Measurements from ENCODE around the gene FER1L5.
"Not testable (repeated sequence)": the region's sequence is repeated elsewhere in the genome, so short reads cannot be mapped to it uniquely, and the experiment has no call there.

FER1L5 gene

GRCh38 chr2:96663829-96664228, 21.3 kb downstream of the FER1L5 start:
- DNase-seq (ENCODE audit: extremely low spot score): no peak
- POLR2A ChIA-PET: no interaction called here
- CTCF ChIA-PET: interaction anchor here (0.7 kb wide), 1 partner anchor 271 kb away, joined by 5 read pairs; no protein-coding TSS in a partner anchor
- TF ChIP-seq SUZ12 (IDR thresholded peaks at IDR 0.05) (no peak), PKNOX1 (IDR thresholded peaks at IDR 0.05) (no peak), ELF4 (IDR thresholded peaks at IDR 0.05) (no peak), BHLHE40 (IDR thresholded peaks at IDR 0.05; ENCODE audit: borderline replicate concordance) (no peak), TARDBP (IDR thresholded peaks at IDR 0.05) (no peak), NFRKB (IDR thresholded peaks at IDR 0.05) (no peak), ZNF384 (IDR thresholded peaks at IDR 0.05) (no peak), FOXM1 (IDR thresholded peaks at IDR 0.05; ENCODE audit: borderline replicate concordance) (no peak), CTBP1 (IDR thresholded peaks at IDR 0.05; ENCODE audit: borderline replicate concordance) (no peak), ARNT (IDR thresholded peaks at IDR 0.05) (no peak), HDGF (IDR thresholded peaks at IDR 0.05; ENCODE audit: borderline replicate concordance) (no peak), L3MBTL2 (conservative IDR thresholded peaks at IDR 0.05) (no peak), LEF1 (IDR thresholded peaks at IDR 0.05; ENCODE audit: borderline replicate concordance) (no peak)

- ChIA-PET POLR2A (no interaction called here), CTCF (no interaction called here)
- no peak for DNase-seq (ENCODE audit: extremely low spot score)
- no peak for TF ChIP-seq FOXM1 (IDR thresholded peaks at IDR 0.05; ENCODE audit: borderline replicate concordance)
- TF ChIP-seq LEF1 (IDR thresholded peaks at IDR 0.05; ENCODE audit: borderline replicate concordance): no peak
- no peak for TF ChIP-seq SUZ12 (IDR thresholded peaks at IDR 0.05)
- TF ChIP-seq FOXA1 (IDR thresholded peaks at IDR 0.05): no peak
- TF ChIP-seq BHLHE40 (IDR thresholded peaks at IDR 0.05; ENCODE audit: borderline replicate concordance): no peak
- TF ChIP-seq TARDBP (IDR thresholded peaks at IDR 0.05): no peak
- no peak for TF ChIP-seq PKNOX1 (IDR thresholded peaks at IDR 0.05)
- TF ChIP-seq L3MBTL2 (conservative IDR thresholded peaks at IDR 0.05): no peak
These were observed 21.9 kb downstream of the FER1L5 start for GRCh38 chr2:96664366-96664925.

GRCh38 chr2:96665083-96665569, 22.6 kb downstream of the FER1L5 start:
- no peak for TF ChIP-seq HDGF (IDR thresholded peaks at IDR 0.05; ENCODE audit: borderline replicate concordance)
- TF ChIP-seq PKNOX1 (IDR thresholded peaks at IDR 0.05): no peak
- no peak for TF ChIP-seq ELF4 (IDR thresholded peaks at IDR 0.05)
- no peak for TF ChIP-seq LEF1 (IDR thresholded peaks at IDR 0.05; ENCODE audit: borderline replicate concordance)
- TF ChIP-seq ZNF384 (IDR thresholded peaks at IDR 0.05): no peak
- no peak for TF ChIP-seq L3MBTL2 (conservative IDR thresholded peaks at IDR 0.05)
- TF ChIP-seq SUZ12 (IDR thresholded peaks at IDR 0.05): no peak
- TF ChIP-seq CTBP1 (IDR thresholded peaks at IDR 0.05; ENCODE audit: borderline replicate concordance): no peak
- TF ChIP-seq FOXM1 (IDR thresholded peaks at IDR 0.05; ENCODE audit: borderline replicate concordance): no peak
- TF ChIP-seq BHLHE40 (IDR thresholded peaks at IDR 0.05; ENCODE audit: borderline replicate concordance): no peak
- CTCF ChIA-PET: no interaction called here
- DNase-seq (ENCODE audit: extremely low spot score): no peak
- POLR2A ChIA-PET: interaction anchor here (0.8 kb wide), 1 partner anchor 37 kb away, joined by 3 read pairs; no protein-coding TSS in a partner anchor

- CTCF ChIA-PET; DNase-seq (ENCODE audit: extremely low spot score): not testable (repeated sequence)
- POLR2A ChIA-PET: interaction anchor here (0.8 kb wide), 1 partner anchor 36 kb away, joined by 3 read pairs; no protein-coding TSS in a partner anchor
These were observed 23.2 kb downstream of the FER1L5 start for GRCh38 chr2:96665717-96666116.

GRCh38 chr2:96668771-96669170, 26.2 kb downstream of the FER1L5 start:
- CTCF ChIA-PET: no interaction called here
- no peak for DNase-seq (ENCODE audit: extremely low spot score)
- POLR2A ChIA-PET: interaction anchor here (0.6 kb wide), 1 partner anchor 427 kb away, joined by 3 read pairs; no protein-coding TSS in a partner anchor
- no peak for TF ChIP-seq SP1 (IDR thresholded peaks at IDR 0.05)
- no peak for TF ChIP-seq FOXA1 (IDR thresholded peaks at IDR 0.05)
- TF ChIP-seq NFRKB (IDR thresholded peaks at IDR 0.05): no peak
- no peak for TF ChIP-seq L3MBTL2 (conservative IDR thresholded peaks at IDR 0.05)
- TF ChIP-seq ELF4 (IDR thresholded peaks at IDR 0.05): no peak
- TF ChIP-seq BHLHE40 (IDR thresholded peaks at IDR 0.05; ENCODE audit: borderline replicate concordance): no peak
- no peak for TF ChIP-seq TARDBP (IDR thresholded peaks at IDR 0.05)
- TF ChIP-seq ZNF384 (IDR thresholded peaks at IDR 0.05): no peak
- TF ChIP-seq HDGF (IDR thresholded peaks at IDR 0.05; ENCODE audit: borderline replicate concordance): no peak
- TF ChIP-seq SUZ12 (IDR thresholded peaks at IDR 0.05): no peak
- no peak for TF ChIP-seq PKNOX1 (IDR thresholded peaks at IDR 0.05)
- no peak for TF ChIP-seq ARNT (IDR thresholded peaks at IDR 0.05)
- TF ChIP-seq FOXK2 (IDR thresholded peaks at IDR 0.05): no peak
- no peak for TF ChIP-seq FOXM1 (IDR thresholded peaks at IDR 0.05; ENCODE audit: borderline replicate concordance)
- TF ChIP-seq LEF1 (IDR thresholded peaks at IDR 0.05; ENCODE audit: borderline replicate concordance): no peak
- TF ChIP-seq CTBP1 (IDR thresholded peaks at IDR 0.05; ENCODE audit: borderline replicate concordance): no peak

Data from HEK293T (cell line).